Measurements from ENCODE around the gene APOBEC3A.
"Not testable (repeated sequence)": the region's sequence is repeated elsewhere in the genome, so short reads cannot be mapped to it uniquely, and the experiment has no call there.

- TF ChIP-seq CTCF (IDR thresholded peaks at IDR 0.05; ENCODE audit: low read length); EZH2 (IDR thresholded peaks at IDR 0.05; ENCODE audit: borderline replicate concordance, low read length): not testable (repeated sequence)
Observed at GRCh38 chr22:39008271-39008850, 51.0 kb downstream of the APOBEC3A start.

Data from OCI-LY1 (cell line).